GM12801 (cell line): ENCODE data around the gene PLEKHA3.

Source experiments
- CTCF ChIP-seq: IDR thresholded peaks from one replicate; pipeline ENCODE4 v1.5.1; 2011; ENCODE audit warnings: control low read depth; ENCODE audit not compliant: insufficient read length; ENCODE audit errors: extremely low read depth

PLEKHA3 gene

GRCh38 chr2:178479758-178480226, 465 bp upstream of the PLEKHA3 start:
- no peak for TF ChIP-seq CTCF

GRCh38 chr2:178482437-178482836, 2.2 kb downstream of the PLEKHA3 start:
- no peak for TF ChIP-seq CTCF

- no peak for TF ChIP-seq CTCF
These were observed 4.2 kb downstream of the PLEKHA3 start for GRCh38 chr2:178484245-178485041.

GRCh38 chr2:178485356-178485755, 5.1 kb downstream of the PLEKHA3 start:
- no peak for TF ChIP-seq CTCF

GRCh38 chr2:178491612-178492011, 11.4 kb downstream of the PLEKHA3 start:
- TF ChIP-seq CTCF: no peak

GRCh38 chr2:178496049-178496448, 15.8 kb downstream of the PLEKHA3 start:
- TF ChIP-seq CTCF: no peak

GRCh38 chr2:178498137-178498536, 17.9 kb downstream of the PLEKHA3 start:
- no peak for TF ChIP-seq CTCF
